A549 (cell line): ENCODE data around the gene SLC37A2.
"Not testable (repeated sequence)": the region's sequence is repeated elsewhere in the genome, so short reads cannot be mapped to it uniquely, and the experiment has no call there.

Source experiments
- CHD2 ChIP-seq: fragments of 150-350 bp; IDR thresholded peaks from 2 replicates; pipeline ENCODE4 v1.6.1; 2014; ENCODE audit warnings: low read length; ENCODE audit not compliant: partially characterized antibody
- EHMT2 ChIP-seq: fragments of 200-600 bp; sonication (generic); IDR thresholded peaks from 2 replicates; pipeline ENCODE4 v1.6.1; 2016; ENCODE audit warnings: antibody characterized with exemption, low read depth, mild to moderate bottlenecking, moderate library complexity
- KDM1A ChIP-seq: fragments of 200-600 bp; sonication (generic); IDR thresholded peaks from 2 replicates; pipeline ENCODE4 v1.6.1; 2016; ENCODE audit warnings: low read depth, mild to moderate bottlenecking
- KDM5A ChIP-seq: fragments of 200-600 bp; sonication (generic); IDR thresholded peaks from 2 replicates; pipeline ENCODE4 v1.6.1; 2016; ENCODE audit warnings: antibody characterized with exemption, mild to moderate bottlenecking
- MYC ChIP-seq: IDR thresholded peaks from 2 replicates; pipeline ENCODE4 v1.6.1; 2012; ENCODE audit warnings: mild to moderate bottlenecking, inconsistent platforms, low read length, improper control_type of control experiment, borderline replicate concordance
- RCOR1 ChIP-seq: fragments of 150-350 bp; IDR thresholded peaks from 2 replicates; pipeline ENCODE4 v1.6.1; 2014; ENCODE audit warnings: antibody characterized with exemption, low read length, low read depth
- ZNF302 ChIP-seq: fragments of 250-450 bp; sonication (Bioruptor Pico); IDR thresholded peaks from 2 replicates; pipeline ENCODE4 v1.9.0; 2021; ENCODE audit warnings: inconsistent platforms, mild to moderate bottlenecking, moderate library complexity
- TF ChIP-seq, protein P1 (sequence below): fragments of >200 bp; sonication (Bioruptor Twin); formaldehyde crosslinking; IDR thresholded peaks from 3 replicates; pipeline ENCODE4 v1.5.1; 2016

GRCh38 chr11:125029431-125029830 lies 33.7 kb upstream of the SLC37A2 start:
- TF ChIP-seq, protein P1, sequence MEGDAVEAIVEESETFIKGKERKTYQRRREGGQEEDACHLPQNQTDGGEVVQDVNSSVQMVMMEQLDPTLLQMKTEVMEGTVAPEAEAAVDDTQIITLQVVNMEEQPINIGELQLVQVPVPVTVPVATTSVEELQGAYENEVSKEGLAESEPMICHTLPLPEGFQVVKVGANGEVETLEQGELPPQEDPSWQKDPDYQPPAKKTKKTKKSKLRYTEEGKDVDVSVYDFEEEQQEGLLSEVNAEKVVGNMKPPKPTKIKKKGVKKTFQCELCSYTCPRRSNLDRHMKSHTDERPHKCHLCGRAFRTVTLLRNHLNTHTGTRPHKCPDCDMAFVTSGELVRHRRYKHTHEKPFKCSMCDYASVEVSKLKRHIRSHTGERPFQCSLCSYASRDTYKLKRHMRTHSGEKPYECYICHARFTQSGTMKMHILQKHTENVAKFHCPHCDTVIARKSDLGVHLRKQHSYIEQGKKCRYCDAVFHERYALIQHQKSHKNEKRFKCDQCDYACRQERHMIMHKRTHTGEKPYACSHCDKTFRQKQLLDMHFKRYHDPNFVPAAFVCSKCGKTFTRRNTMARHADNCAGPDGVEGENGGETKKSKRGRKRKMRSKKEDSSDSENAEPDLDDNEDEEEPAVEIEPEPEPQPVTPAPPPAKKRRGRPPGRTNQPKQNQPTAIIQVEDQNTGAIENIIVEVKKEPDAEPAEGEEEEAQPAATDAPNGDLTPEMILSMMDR = not testable (repeated sequence)
- not testable (repeated sequence) for TF ChIP-seq EHMT2; KDM5A; ZNF302 (CRISPR knock-in tag); MYC; CHD2; RCOR1; KDM1A
